GM23248 (cell line): Measurements from ENCODE around the gene ZNF140.

Experiments used
- EZH2 ChIP-seq: fragments of 200-600 bp; sonication (generic); IDR thresholded peaks from 2 replicates; pipeline ENCODE4 v1.6.1; 2018; ENCODE audit warnings: antibody characterized with exemption, mild to moderate bottlenecking; ENCODE audit not compliant: insufficient read depth, poor library complexity, severe bottlenecking
- EZH2phosphoT487 ChIP-seq: fragments of 200-600 bp; sonication (generic); IDR thresholded peaks from 2 replicates; pipeline ENCODE4 v1.6.1; 2018; ENCODE audit warnings: antibody characterized with exemption, moderate library complexity, mild to moderate bottlenecking, low read depth; ENCODE audit not compliant: insufficient read depth

GRCh38 chr12:133135747-133136146, 55.0 kb downstream of the ZNF140 start:
- TF ChIP-seq EZH2 = no peak
- TF ChIP-seq EZH2phosphoT487 = no peak
